Hematopoietic multipotent progenitor cell treated with erythropoietin and hydrocortisone succinate and interleukin-3 and kit ligand, for 6 days (in vitro differentiated cells): ENCODE measurements around the gene IL3.

Experiments
- DNase-seq: peaks from one replicate; pipeline ENCODE4 v3.0.0-alpha.2; 2015

IL3 gene

DNA sequence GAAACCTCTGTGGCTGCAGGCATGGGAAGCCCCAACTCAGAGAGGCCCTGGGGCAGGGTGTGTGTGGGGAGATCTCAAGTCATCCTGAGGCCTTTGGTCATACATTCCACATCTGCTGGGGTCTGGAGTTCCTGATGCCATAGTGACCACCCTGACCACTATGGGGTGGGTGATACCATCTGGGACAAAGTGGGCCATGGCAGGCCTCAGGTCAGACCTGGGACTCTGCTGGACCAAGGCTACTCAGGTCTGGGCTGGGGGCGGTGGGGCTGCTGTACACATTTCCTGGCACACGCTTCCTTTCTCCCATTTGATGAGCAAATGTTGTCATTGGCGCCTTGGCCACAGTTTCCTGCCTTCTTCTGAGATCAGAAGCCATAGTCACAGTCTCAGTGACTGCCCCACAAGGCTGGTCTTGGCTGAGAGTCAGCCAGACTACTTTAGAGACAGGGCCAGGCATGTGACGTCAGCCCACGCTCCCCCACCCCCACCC, 33.9 kb upstream of the IL3 start:
- DNase-seq, result no peak

DNA sequence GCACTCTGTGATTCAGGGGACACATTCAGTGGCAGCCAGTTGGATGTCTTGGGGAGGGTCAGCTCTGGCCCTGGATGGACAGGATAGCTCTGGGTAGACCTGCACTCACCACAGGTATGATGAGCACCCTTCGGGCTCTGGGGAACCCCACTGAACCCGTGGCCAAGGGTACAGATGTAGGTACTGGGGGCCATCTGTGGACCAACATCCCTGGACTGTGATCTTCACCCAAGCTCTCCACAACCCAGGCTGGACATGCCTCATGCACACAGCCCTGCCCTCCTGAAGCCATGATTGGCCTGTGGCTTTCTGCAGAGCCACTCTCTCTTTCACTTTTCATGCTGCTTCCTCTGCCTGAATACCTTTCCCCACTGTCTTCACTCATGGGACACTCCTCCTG, 33.4 kb upstream of the IL3 start:
- no peak for DNase-seq

GRCh38 chr5:132029609-132030330, 30.7 kb upstream of the IL3 start:
- DNase-seq, result no peak

GRCh38 chr5:132030610-132031009, 29.8 kb upstream of the IL3 start:
- no peak for DNase-seq

GRCh38 chr5:132032196-132032595, 28.3 kb upstream of the IL3 start:
- DNase-seq, result no peak

DNA sequence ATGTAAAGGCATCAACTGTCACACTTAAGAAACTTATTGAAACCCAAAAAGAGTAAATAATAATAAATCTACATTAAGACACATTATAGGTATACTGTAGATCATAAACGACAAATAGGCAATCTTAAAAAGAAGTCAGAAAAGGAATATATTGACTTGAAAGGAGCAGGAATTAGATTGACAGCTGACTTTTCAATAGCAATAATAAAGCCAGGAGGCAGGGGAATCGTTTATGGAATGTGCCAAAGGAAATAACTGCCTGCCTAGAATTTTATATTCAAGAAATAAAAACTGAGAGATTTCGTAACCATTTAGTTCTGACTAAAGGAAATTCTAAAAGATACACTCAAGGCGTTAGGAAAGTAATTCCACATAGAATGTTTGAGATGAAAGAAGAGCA, 27.3 kb upstream of the IL3 start:
- no peak for DNase-seq

- DNase-seq, result no peak
Observed at GRCh38 chr5:132037353-132037752, 23.1 kb upstream of the IL3 start.

GRCh38 chr5:132044207-132044606, 16.2 kb upstream of the IL3 start:
- DNase-seq, result no peak

DNA sequence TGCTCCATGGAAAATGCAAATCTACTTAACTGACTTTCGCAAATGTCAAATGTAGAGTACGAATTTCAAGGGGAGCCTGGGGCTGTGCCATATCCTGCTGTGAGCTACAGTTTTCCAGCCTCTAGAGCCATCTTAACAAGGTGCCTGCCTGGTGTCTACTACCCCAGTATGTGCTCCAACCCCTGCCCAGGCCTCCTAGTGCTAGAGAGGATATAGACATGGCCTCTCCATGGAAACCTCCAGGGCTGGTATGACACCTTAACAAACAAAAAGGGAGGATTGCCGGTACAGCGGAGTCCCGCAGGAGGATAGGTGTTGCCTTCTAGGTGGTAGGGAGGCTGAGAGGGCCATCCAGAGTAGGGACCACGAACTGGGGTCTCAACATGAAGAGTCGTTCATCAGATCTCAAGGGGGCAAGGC, 13.6 kb upstream of the IL3 start:
- no peak for DNase-seq

DNA sequence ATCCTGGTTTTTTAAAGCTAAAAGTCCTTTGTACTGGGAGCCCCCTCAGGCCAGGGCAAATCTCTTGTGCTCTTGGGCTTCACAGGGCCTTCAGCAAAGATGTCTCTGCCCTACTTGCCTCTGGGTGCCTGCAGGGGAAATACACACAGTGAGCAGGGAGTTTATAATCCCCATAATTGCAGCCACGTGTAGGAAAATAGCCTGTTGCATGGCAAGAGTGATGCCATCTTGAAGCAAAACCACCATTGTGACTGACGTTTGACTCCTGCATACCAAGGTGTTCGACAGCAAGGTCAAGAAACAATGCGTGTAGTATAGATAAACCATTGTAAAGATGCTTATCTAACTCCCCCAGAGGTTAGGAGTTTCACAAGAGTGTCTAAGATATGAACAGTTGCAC, 11.4 kb upstream of the IL3 start:
- peak; percentile 42 for DNase-seq

DNA sequence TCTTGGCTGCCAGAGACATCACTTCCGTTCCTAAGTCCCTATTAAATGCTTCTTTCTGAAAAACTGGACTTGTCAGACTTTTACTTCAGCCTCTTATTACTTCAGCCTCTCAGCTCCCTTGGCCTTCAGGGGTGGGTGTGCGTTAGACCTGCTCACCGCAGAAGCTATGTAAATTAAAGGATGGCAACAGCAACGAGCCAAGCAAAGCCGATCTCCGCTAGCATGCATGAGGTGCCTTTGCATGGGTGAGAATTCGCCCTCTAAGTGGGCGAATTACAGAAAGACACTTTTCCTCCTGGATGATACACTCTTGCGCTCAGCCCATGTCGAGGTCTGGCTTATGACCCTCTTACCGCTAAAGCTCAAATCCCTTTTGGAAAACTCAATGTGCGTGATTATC, 10.9 kb upstream of the IL3 start:
- no peak for DNase-seq

DNA sequence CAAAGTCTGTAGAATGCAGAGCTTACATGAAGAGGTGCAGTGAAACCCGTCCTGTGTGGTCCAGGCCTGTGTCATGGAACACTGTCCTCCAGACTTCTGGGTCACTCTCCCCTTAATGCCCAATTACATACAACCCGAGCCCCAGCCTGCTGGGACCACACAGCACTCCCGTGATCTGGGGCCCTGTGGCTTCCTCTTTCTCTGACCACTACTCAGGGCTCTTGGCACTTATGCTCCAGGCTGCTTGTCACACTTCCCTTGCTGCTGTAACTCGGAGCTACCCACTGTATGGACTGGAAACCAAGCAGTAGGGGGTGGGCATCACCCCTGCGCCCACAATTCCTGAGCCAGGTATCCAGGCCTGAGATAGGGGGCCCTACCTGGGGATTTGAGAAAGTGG, 10.3 kb upstream of the IL3 start:
- peak; percentile 74 for DNase-seq

GRCh38 chr5:132050661-132051552, 9.5 kb upstream of the IL3 start:
- DNase-seq, result no peak

- DNase-seq, result no peak
Observed at GRCh38 chr5:132052520-132052919, 7.9 kb upstream of the IL3 start.

GRCh38 chr5:132053483-132053882, 7.0 kb upstream of the IL3 start:
- DNase-seq, result no peak

- no peak for DNase-seq
Observed at GRCh38 chr5:132054031-132054696, 6.3 kb upstream of the IL3 start.

DNA sequence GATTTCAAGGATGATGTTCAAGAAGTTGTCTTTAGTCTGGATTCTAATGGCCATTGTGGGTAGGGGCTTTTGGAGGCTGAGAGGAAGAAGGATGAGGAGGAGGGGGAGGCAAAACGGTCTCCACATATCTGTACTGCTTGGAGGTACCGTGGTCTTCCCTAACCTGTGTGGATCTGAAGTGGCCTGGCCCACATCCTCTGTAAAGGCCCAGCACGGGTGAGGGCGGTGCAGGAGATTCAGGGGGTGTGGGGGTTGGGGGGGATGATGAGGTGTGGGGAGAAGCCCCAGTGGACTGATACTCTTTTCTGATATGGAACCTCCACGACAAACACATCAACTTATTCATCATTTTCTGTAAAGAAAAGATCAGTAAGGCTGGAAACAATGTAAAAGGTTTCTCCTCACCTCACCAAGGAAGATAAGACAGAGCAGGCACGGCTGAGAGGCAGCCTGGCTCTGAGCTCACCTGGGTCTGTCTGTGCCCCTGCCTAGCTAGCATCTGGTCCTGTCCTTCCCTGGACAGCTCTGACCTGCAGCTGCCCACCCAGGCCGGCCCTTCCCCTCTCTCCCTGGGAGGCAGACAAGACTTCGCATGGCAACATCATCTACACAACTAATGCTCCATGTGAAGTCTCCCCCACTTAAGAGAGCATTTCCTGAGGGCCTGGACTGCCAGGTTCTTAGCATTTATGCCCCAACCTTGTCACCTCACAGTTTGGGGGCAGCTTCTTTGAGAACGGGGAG, 5.6 kb upstream of the IL3 start:
- no peak for DNase-seq

DNA sequence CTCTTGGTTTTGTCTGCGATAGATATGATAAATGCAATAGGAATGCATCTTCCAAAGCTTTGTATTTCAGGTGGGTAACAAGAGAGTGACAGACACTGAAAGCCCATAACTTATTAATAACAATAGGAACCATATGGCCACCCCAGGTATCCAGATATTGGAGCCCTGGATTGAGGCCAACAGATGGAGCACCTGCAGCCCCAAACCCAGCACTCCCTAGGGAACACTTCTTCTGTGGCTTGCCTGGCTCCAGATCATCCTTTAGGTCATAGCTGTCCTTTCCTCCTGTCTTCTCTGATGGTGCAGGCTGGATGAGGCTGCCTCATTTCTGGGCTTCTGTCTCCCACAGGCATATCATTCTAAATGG, 5.0 kb upstream of the IL3 start:
- no peak for DNase-seq

DNA sequence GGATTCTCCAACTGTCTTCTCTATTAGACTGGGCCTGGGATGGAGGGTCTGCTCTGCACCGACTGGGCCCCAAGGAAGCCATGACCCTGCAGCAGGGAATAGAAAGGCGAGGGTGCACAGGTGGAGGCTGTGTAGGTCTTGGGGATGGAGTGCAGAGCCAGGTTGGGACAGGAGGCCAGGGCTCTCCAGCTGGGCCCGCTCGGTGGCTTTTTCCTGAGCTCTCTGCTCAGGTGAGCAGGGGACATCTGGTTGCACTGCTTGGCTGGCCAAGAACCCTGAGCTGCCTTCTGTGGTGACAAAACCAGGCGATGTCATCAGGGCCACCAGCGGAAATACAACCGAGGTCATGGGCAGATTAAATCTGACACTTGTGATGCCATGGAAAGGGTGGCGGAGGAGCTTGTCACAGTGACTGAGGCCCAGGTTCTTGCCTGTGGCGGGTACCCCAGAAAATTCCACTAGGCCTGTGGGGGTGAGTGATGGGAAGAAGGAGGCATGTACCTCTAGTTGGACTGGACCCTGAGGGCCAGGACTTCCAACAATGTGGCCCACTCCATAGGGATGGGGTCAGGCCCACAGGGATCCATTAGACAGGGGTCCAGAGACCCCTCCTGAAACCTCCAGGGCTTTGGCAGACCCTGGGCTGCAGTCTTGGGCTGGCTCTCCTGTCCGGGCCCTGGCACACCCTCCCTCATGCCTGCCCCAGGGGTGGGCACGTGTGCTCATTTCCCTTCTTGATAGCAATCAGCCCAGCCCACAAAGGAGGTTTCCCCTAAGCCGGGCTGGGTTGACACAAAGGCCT, 4.4 kb upstream of the IL3 start:
- peak; percentile 81 for DNase-seq

- DNase-seq, result no peak
Observed at GRCh38 chr5:132056610-132057497, 3.6 kb upstream of the IL3 start.
